ELF-1 (cell line): ENCODE results near the gene PTCH2.
"Not testable (repeated sequence)": the region's sequence is repeated elsewhere in the genome, so short reads cannot be mapped to it uniquely, and the experiment has no call there.

Experiments used
- DNase-seq: peaks from one replicate; pipeline ENCODE4 v3.0.0-alpha.2; 2016; ENCODE audit warnings: low read depth, low spot score

The PTCH2 gene

DNA sequence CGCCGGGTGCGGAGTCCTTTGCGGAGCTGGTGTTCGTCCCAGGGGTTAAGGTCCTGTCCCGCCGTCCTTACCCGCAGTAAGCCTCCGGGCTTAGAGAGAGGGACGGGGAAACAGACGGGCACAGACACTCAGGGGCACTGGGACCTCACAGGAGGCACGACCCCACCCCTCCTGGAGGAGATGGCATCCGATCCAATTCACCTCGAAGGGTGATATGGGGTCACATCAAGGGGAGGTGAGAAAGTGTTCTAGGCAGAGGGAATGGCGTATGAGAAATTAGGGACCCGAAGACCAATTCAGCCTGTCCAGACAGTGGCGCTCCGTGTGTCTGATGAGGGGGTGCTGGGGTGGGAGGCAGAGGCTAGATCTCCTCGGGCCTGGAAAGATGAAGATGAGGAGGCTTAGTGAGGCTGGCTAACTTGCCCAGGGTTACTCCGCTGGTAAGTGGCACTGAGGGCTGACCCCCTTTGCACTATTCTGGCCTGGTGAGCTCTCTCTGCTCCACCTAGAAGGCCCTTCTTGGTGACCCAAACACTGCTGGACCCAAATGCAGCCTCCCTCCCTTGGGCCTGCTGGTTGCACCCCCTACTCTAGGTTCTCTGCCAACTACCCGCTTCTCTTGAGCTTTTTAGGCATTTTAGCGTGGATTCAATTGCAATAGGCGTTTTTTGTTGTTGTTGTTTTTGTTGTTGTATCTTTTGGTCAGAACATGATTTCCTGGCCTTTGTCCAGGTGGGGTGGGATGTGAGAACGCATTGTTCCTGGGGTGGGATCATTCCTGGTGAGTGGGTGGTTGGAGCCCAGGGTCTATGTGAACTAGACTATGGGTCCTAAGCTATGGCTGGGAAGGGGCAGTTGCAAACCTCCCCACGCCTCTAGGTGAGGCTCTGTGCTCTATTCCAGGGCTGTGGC, 22.5 kb downstream of the PTCH2 start:
- DNase-seq, result no peak

DNA sequence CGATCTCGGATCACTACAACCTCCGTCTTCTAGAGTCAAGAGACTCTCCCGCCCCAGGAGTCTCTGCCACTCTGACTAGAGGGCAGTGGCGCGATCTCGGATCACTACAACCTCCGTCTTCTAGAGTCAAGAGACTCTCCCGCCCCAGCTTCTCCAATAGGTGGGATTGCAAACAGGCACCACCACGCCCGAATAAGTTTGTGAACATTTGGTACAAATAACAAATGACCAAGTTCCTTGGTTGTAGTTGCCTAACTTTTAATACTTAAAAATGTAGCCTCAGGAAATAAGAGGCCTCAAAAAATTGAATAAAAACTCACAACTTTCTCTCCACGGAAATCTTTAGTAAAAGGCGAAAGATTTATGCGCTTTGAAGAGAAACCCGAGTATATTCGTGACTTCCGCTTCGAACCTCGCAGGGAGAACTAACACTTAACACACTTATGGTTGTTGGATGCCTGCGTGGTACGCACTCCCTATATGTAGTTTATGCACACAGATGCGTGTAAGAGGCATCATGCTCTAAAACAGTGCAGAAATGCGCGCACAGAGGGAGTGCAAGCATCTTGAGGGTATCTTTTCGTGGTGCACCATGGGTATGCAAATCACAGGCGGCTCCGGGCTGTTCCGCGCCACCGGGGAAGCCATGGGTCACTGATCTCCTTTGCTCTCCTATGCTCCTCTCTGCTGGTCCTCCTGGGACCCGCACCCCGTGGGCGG, 23.3 kb downstream of the PTCH2 start:
- peak; percentile 95 for DNase-seq

DNA sequence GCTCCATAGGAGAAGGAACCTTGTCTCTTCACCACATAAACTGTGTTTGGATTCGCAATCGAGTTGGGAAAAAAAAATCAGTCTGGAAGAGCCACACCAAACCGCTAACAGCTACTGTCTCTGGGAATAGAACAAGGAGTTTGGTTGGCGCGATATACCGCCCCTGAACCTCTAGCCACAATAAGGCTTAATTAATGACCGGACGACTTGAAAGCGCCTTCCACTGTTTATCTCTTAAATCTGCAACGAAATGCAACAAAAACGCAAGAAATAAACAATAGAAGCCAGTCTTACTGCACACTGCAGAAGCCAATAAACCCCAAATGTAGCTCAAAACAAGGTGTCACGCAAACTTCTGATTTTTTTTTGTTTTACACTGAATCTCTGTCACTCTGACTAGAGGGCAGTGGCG, 23.9 kb downstream of the PTCH2 start:
- DNase-seq, result no peak

DNA sequence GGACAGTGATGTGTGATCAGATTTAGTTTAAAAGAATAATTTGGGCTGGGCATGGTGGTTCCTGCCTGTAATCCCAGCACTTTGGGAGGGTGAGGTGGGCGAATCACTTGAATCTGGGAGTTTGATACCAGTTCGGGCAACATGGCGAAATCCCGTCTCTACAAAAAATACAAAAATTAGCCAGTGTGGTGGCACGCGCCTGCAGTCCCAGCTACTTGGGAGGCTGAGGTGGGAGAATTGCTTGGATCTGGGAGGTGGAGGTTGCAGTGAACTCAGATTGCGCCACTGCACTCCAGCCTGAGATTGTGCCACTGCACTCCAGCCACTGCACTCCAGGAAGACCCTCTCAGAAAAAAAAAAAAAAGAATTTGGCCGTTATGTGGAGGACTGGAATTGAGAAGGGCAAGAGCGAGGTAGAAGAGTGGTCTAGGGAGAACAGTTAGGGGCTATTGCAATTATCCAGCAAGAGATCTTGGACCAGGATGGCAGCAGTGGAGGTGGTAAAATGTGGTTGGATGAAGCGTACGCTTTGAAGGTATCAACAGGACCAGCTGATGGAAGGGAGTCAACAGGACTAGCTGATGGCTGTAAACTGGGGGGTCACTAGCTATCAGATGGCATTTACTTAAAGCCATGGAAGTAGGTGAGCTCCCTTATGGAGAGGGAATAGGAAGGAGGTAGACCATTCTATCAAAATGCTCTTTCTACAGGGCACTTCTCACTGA, 25.1 kb downstream of the PTCH2 start:
- no peak for DNase-seq

DNA sequence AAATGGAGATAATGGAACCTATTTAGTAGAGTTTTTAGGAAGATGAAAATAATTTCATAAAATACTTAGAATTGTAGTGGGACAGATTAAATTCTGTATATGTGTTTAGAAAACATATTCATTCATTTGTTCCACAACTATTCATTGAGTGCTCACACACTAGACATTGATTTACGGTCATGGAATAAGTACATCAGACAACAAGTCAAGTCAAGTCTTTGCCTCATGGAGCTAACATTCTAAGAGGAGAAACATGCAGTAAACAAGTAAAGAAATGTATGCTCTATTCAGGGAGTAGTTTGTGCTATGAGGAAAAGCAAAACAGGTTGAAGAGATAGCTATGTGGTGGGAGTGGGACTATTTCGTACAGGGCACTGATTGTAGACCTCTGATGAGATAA, 25.7 kb downstream of the PTCH2 start:
- DNase-seq, result no peak

DNA sequence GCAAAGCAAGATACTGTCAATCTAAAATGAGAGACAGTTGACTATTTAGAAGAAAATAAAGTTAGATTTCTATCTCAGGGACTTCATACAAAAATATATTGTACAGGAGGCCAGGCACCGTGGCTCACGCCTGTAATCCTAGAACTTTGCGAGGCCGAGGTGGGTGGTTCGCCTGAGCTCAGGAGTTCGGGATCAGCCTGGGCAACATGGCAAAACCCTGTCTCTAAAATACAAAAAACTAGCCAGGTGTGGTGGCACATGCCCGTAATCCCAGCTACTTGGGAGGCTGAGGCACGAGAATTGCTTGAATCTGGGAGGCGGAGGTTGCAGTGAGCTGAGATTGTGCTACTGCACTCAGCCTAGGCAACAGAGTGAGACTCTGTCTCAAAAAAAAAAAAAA, 27.1 kb downstream of the PTCH2 start:
- not testable (repeated sequence) for DNase-seq

DNA sequence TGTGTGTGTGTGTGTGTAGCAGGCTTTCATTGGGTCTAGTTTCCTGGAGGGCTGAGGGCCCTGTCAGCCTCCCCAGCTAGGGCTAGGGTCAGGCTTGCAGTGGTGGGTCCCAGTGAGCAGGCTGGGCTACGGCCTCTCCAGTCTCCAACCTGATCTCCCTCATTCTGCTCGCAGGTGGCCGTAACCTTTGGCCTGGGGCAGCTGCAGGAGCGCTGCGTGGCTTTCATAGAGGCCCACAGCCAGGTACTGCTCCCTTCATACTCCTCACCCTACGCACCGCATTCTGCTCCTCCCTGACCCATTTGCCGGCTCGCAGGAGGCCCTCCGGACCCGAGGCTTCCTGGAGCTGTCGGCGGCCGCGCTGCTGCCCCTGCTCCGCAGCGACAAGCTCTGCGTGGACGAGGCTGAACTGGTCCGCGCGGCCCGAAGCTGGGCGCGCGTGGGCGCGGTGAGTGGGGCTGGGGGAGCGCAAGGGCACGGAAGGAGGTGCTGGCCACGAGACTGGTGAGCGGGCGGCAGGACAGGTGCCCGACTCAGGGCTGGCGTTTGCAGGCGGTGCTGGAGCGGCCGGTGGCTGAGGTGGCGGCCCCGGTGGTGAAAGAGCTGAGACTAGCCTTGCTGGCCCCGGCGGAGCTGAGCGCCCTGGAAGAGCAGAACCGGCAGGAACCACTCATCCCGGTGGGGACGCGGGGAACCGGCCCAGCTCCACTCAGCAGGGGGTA, 30.1 kb downstream of the PTCH2 start:
- peak; percentile 52 for DNase-seq

DNA sequence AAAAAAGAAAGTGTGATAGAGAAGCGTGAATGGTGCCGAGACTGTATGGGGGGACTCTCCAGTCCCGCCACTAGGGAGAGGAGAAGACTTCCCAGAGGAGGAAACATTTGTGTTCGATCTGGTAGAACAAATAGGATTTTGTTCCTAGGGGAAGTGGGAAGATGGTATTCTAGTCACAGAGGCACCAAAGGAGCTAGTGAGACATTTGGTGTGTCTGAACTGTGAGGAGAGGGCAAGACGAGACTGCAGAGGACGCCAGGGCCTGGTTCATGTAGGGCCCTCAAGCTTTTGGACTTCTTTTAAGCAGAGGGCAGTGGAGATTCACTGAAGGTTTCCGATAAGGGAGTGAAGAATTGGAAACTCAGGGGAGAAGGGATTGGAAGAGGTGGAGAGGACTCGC, 31.8 kb downstream of the PTCH2 start:
- DNase-seq, result no peak

DNA sequence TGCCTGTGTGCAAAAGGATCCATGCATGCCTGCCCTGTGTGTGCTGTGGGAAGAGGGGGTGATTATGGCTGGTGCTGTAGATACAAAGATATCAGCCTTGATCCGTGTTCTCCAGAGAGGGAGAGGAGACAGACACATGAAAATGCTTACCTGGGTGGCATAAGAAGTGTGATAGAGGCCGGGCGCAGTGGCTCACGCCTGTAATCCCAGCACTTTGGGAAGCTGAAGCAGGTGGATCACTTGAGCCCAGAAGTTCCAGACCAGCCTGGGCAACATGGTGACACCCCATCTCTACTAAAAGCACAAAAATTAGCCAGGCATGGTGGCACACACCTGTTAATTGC, 32.3 kb downstream of the PTCH2 start:
- not testable (repeated sequence) for DNase-seq

DNA sequence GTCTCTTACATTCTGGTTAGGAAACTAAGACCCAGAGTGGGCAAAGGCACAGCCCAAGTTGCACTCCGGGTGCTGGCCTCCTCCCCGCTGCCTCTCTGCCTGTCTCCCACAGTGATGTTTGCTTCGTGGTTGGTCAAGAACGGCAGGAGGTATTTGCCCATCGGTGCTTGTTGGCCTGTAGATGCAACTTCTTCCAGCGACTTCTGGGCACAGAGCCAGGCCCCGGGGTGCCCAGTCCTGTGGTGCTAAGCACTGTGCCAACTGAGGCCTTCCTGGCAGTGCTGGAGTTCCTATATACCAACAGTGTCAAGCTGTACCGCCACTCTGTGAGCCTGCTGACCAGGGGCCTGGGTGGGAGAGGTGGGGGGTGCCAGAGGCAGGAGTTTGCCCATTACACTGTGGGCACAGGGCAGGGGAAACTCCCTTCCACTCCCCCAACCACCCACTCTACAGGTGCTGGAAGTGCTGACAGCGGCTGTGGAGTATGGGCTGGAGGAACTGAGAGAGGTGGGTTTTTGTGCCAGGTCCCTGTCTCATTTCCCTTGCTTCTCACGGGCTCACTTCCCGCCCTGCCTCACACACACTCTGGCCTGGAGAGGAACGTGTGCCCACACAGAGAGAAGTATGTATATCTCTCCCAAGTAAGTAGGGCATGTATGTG, 32.8 kb downstream of the PTCH2 start:
- DNase-seq, result no peak

DNA sequence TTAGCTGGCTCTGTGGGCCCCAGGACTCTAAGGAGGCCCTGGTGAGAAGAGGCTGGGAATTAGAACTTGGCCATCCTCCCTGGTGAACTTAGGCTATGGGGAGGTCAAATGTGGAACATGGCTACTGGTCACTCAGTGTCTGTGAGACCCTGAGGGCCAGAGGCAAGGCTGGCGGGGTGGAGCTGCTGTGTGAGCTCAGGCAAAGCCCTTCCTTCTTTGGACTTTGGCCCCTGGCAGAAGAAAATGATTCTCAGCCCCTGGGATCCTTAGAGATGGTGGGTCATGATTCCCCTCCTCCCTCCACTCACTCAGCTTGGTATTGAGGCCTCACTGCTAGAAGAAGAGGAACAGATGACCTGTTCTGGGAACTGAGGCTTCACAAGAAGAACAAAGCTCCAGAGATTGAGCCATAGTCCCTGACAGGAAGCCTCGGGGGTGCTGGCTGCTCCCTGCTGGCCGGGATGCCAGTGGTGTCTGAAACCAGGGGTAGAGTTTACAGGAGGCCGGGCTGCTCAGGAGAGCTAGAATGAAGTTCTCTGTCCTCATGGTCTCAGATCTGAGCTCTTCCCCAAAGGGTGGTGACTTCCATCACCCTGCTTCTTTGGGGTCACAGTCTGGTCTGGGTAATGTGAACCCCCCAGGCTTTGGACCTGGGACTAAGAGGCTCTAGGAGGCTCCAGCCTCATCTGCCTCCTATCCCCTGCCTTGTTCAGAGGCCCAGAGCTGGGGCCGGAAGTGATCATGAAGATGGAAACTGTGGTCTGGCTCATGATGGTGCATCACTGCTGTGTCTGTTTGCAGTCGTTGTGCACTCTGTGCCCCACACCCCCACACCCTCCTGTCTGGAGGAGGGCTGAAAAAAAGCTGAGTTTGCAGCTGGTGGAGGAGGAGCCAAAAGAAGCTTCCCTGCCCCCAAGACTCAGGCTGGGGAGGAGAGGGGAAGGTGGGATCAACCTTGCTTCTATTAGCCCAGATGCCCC, 33.8 kb downstream of the PTCH2 start:
- peak; percentile 44 for DNase-seq

DNA sequence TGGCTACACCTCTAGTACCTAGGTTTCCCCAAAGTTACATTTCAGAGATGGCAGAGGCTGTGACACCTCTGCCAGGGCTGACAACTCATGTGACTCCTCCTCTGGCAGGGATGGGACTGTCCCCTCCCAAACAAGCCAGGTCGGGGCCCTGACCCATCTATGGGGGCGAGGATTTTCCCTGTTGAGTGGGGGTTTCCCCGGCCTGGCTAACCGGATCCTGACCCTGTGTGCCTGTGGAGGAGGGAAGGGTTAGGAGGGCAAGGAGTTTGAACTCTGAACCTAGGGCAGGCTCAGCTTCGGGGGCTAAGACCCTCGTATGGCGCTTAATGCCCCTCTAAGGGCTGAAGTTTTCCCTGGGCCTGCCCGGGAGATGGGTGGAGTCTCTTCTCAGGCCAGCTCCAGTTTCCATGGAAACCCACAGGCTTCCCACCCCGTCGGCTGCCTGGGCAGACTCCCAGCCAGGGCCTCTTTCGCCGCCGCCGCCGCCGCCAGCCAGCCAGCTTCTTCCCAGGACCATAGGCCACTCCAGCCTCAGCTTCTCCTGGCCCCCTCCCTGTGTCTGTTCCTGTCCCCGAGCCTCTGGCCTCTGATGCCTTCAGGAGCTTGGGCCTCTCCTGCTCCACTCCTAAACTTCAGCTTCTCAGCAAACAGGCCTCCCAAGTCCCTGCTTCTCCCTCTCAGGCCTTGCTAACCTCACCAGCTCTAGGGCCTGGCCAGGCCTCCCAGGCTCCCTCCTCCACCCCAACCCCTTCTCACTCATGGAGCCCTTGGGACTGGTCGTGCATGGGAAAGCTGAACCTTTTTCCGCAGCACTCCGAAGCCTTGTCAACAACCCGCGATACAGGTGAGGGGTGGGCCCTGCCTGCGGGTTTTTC, 34.8 kb downstream of the PTCH2 start, which contains the start of gene BTBD19:
TSS of gene BTBD19 (plus strand) at position 461 of the 875 bp plus-strand sequence. CDS start at position 759, 298 bp downstream.
- DNase-seq, result peak; percentile 91

DNA sequence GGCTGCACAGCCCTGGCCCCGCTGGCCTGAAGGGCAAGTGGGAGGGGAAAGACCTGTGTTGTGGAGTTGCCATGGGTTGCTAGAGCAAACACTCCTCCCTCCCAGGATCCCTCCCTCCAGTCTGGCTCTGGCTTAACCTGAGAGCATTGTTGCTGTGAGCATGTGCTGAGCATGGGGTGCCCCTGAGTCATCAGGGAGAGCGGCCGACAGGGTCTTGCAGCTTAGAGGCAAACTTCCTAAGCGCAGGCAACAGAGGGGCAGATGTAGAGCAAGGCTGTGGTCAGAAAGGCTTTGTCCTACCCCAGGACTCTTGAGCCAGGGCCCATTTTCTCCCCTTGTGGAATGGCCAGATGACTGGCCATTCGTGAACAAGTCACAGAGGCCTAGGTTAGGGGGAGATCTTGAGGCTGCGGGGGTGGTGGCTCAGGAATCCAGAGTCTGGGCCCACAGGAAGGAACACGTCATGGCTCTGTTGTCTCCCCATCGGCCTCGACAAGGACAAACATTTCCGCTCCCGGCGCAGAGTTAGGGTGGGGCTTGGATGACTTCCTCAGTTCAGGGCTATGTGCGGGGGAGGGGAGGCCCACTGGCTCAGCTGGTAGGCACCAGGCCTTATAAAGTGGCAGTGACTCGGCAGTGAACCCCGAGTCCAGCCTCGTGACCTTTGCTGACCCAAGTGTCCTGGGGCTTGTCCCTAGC, 35.5 kb downstream of the PTCH2 start:
- DNase-seq, result peak; percentile 98

DNA sequence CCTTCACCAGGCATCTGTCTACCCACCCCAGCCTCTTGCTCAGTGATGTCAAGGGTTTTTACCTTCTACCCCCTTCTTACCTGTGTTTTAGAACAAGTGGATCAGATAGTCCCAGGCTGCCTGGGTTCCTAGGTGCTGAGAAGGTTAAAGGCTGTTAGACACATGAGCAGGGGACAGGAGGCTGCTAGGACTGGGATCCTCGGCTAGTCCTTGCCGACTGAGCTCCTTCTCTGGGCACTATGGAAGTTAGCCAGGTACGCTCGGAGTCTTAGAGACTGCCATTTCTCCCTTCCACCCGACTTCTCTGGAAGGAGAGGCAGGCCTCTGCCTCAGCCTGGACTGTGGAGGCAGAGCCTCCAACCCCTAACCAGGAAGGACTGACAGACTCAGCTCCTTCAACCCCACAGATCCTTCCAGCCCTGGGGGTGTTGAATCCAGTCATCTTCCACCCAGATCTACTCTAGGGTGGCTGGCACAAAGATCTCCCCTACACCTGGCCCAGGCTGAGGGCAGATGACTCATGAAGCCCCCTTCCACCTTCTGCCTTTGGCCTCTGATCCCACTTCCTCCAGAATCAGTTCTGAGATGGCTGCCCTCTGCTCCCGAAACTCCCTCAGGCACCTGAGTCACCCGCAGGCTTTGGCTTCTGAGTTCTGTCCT, 36.2 kb downstream of the PTCH2 start, which contains the start of gene DYNLT4:
TSS of gene DYNLT4 (minus strand) at position 648 of the 660 bp plus-strand sequence. CDS start 683 bp downstream, outside the sequence.
- DNase-seq, result no peak

DNA sequence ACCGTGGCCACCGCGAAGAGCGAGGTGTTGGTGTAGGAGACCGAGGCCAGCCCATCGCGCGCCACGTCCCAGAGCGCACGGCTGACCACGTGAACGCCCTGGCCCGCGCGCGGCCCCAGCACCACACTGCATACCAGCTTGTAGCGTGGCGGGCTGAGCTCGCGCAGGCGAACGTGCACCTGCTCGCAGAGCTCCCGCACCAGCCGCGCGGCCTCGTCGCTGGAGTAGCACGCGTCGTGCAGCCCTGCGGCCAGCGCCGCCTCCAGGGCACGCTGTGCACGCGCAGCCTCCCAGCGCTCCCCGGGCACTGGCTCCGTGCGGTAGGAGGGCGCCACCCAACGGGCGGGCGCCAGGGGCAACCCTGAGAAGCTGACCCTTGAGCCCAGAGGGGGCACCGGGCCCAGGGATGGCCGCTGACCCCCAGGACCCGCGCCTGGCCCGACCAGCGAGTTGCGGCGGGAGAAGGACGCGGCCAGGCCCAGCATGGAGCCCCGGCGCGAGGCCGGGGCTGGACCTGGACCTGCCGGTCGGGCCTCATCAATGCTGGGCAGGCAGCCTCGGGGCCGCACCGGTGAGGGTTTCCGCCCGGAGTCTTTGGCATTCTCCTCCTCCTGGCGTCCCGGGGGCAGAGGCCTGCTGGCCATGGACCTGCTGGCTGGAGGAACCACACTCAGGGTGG, 36.9 kb downstream of the PTCH2 start:
- no peak for DNase-seq

DNA sequence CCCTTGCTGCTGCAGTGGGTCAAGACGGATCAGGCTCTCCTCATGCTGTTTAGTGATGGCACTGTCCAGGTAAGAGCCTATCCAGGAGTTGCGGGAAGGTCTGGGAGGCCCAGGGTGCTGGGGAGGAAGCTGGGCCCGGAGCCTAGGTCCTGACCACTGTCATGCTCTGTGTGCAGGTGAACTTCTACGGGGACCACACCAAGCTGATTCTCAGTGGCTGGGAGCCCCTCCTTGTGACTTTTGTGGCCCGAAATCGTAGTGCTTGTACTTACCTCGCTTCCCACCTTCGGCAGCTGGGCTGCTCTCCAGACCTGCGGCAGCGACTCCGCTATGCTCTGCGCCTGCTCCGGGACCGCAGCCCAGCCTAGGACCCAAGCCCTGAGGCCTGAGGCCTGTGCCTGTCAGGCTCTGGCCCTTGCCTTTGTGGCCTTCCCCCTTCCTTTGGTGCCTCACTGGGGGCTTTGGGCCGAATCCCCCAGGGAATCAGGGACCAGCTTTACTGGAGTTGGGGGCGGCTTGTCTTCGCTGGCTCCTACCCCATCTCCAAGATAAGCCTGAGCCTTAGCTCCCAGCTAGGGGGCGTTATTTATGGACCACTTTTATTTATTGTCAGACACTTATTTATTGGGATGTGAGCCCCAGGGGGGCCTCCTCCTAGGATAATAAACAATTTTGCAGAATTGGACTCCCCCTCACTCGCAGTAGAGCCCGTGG, 37.6 kb downstream of the PTCH2 start:
- DNase-seq, result no peak
